Smooth muscle cell (in vitro differentiated cells): Measurements from ENCODE around the gene OR1C1. TPM values are rescaled to one million over a fixed set of nuclear protein-coding genes. Genes with fewer than 3 reads are reported as not detected.
"Not testable (repeated sequence)": the region's sequence is repeated elsewhere in the genome, so short reads cannot be mapped to it uniquely, and the experiment has no call there.

ENCODE experiments used
- DNase-seq: peaks from one replicate; lab custom pipeline; 2025; ENCODE audit not compliant: unreplicated experiment; lab: John Stamatoyannopoulos, UW
- H2AFZ ChIP-seq: fragments of 200-600 bp; sonication (generic); 2 replicates; pipeline ENCODE4 v1.6.0; 2016; ENCODE audit warnings: antibody characterized with exemption, low read depth, mild to moderate bottlenecking
- H3F3A ChIP-seq: fragments of 200-600 bp; sonication (generic); 2 replicates; pipeline ENCODE4 v1.6.0; 2017; ENCODE audit warnings: antibody characterized with exemption, low read depth
- H3K27ac ChIP-seq: fragments of 200-600 bp; sonication (generic); 2 replicates; pipeline ENCODE4 v1.5.1; 2016; ENCODE audit warnings: low read depth, mild to moderate bottlenecking
- H3K27me3 ChIP-seq: fragments of 200-600 bp; sonication (generic); 2 replicates; pipeline ENCODE4 v1.6.1; 2016; ENCODE audit warnings: low read depth, mild to moderate bottlenecking
- H3K36me3 ChIP-seq: fragments of 200-600 bp; sonication (generic); 2 replicates; pipeline ENCODE4 v1.5.1; 2016; ENCODE audit warnings: low read depth
- H3K4me1 ChIP-seq: fragments of 200-600 bp; sonication (generic); 2 replicates; pipeline ENCODE4 v1.5.1; 2016; ENCODE audit warnings: low read depth
- H3K4me2 ChIP-seq: fragments of 200-600 bp; sonication (generic); 2 replicates; pipeline ENCODE4 v1.6.0; 2016; ENCODE audit warnings: mild to moderate bottlenecking
- H3K4me3 ChIP-seq: fragments of 200-600 bp; sonication (generic); 2 replicates; pipeline ENCODE4 v1.5.1; 2016; ENCODE audit warnings: mild to moderate bottlenecking
- H3K79me2 ChIP-seq: fragments of 200-600 bp; sonication (generic); 2 replicates; pipeline ENCODE4 v1.6.0; 2016; ENCODE audit warnings: low read depth, mild to moderate bottlenecking
- H3K9ac ChIP-seq: fragments of 200-600 bp; sonication (generic); 2 replicates; pipeline ENCODE4 v1.6.0; 2016; ENCODE audit warnings: low read depth
- H3K9me3 ChIP-seq: fragments of 200-600 bp; sonication (generic); replicated peaks from 2 replicates; pipeline ENCODE4 v1.5.1; 2016; ENCODE audit warnings: low read depth
- H4K20me1 ChIP-seq: fragments of 200-600 bp; sonication (generic); 2 replicates; pipeline ENCODE4 v1.6.0; 2016; ENCODE audit warnings: low read depth
- WGBS: methylation state at CpG from one replicate; pipeline ENCODE4 v1.1.7; 2016; ENCODE audit warnings: low lambda C conversion rate; 5-methylcytosine and 5-hydroxymethylcytosine counted together
- polyA plus RNA-seq: library from polyadenylated mRNA; unstranded; fragments of >200 nt; fragmentation: Nextera tagmentation; extraction: Ambion mirVana; gene quantifications from 2 replicates; pipeline ENCODE4 v1.2.1, GENCODE V29; 2016
- total RNA-seq: library from RNA; depleted of rRNA; stranded (reverse); fragments of >200 nt; gene quantifications from 2 replicates; pipeline ENCODE4 v1.2.3, GENCODE V29; 2014
- TF ChIP-seq, protein P1 (sequence below): fragments of 200-600 bp; sonication (generic); IDR thresholded peaks from 2 replicates; pipeline ENCODE4 v1.5.1; 2017; ENCODE audit warnings: borderline replicate concordance, mild to moderate bottlenecking, antibody characterized with exemption; ENCODE audit not compliant: insufficient read depth, poor library complexity, severe bottlenecking

OR1C1 gene
- total and polyA plus RNA-seq, 2 experiments from 2014 or later, result not detected

DNA sequence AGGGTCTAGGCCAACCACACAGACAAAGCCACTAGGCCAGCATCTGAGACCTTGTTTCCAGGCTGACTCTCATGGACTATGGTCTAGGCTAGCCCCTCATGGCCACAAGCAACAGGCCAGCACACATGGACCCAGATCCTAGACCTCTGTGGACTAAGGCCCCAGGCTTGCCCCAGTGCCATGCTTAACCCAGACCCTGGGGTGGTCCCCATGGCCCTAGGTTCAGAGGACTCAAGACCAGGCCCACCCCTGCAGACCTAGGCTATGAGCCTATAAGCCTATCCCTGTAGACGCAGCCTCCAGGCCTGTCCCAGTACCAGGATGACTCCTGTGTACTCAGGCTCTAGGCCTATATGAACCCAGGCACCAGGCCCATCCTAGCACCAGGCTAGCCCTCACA is 10.5 kb downstream of the OR1C1 start:
- no peak for DNase-seq
- Histone ChIP-seq H3K4me1 (no peaks in the 10 kb centered on the region), H3K4me3 (no peak overlapping the region), H3K9ac (no peak overlapping the region), H3K27me3 (no peaks in the 10 kb centered on the region), H3K36me3 (no peaks in the 10 kb centered on the region), H3K27ac (no peak overlapping the region), H3K9me3 (peaks cover 27% of the 10 kb centered on the region), H4K20me1 (no peaks in the 10 kb centered on the region), H3F3A (no peaks in the 10 kb centered on the region), H2AFZ (no peak overlapping the region), H3K4me2 (no peak overlapping the region), H3K79me2 (no peaks in the 10 kb centered on the region)
- WGBS, result 71% methylated on average over 1 of the region's 1 CpG
- TF ChIP-seq, protein P1, sequence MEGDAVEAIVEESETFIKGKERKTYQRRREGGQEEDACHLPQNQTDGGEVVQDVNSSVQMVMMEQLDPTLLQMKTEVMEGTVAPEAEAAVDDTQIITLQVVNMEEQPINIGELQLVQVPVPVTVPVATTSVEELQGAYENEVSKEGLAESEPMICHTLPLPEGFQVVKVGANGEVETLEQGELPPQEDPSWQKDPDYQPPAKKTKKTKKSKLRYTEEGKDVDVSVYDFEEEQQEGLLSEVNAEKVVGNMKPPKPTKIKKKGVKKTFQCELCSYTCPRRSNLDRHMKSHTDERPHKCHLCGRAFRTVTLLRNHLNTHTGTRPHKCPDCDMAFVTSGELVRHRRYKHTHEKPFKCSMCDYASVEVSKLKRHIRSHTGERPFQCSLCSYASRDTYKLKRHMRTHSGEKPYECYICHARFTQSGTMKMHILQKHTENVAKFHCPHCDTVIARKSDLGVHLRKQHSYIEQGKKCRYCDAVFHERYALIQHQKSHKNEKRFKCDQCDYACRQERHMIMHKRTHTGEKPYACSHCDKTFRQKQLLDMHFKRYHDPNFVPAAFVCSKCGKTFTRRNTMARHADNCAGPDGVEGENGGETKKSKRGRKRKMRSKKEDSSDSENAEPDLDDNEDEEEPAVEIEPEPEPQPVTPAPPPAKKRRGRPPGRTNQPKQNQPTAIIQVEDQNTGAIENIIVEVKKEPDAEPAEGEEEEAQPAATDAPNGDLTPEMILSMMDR, result no peak

DNA sequence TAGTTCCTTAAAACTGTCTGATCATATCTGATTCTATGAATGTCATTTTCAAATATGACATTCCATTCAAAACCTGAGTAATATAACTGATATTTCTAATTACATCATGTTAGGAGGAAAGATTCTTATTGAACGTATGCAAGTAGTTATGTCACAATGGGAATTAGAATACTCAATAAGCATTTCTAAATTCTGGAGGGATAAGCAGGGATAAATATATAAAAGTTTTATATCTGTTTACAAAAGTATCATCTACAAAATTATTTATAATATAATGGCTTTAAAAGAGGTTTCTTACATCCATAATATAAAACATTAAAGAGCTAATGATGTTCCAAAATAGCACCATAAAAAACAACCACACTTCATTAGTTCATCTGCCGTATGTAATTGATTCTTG is 12.3 kb downstream of the OR1C1 start, which contains the start of gene OR14A2:
Gene OR14A2 (minus strand): TSS at position 101 of the 400 bp plus-strand sequence.
- WGBS, result 89% methylated on average over 2 of the region's 2 CpGs
- no peaks in the 10 kb centered on the region for H3F3A ChIP-seq
- H3K79me2 ChIP-seq, result no peaks in the 10 kb centered on the region
- no peaks in the 10 kb centered on the region for H3K27me3 ChIP-seq
- no peak within 1 kb of the TSS for H3K4me2 ChIP-seq
- H3K36me3 ChIP-seq, result no peaks in the 10 kb centered on the region
- H2AFZ ChIP-seq, result no peak within 1 kb of the TSS
- H3K4me1 ChIP-seq, result no peaks in the 10 kb centered on the region
- no peak within 1 kb of the TSS for H3K27ac ChIP-seq
- H3K9me3 ChIP-seq, result peaks cover 27% of the 10 kb centered on the region
- no peak for DNase-seq
- no peaks in the 10 kb centered on the region for H4K20me1 ChIP-seq
- TF ChIP-seq, protein P1, result no peak
- no peak within 1 kb of the TSS for H3K9ac ChIP-seq
- no peak within 1 kb of the TSS for H3K4me3 ChIP-seq

DNA sequence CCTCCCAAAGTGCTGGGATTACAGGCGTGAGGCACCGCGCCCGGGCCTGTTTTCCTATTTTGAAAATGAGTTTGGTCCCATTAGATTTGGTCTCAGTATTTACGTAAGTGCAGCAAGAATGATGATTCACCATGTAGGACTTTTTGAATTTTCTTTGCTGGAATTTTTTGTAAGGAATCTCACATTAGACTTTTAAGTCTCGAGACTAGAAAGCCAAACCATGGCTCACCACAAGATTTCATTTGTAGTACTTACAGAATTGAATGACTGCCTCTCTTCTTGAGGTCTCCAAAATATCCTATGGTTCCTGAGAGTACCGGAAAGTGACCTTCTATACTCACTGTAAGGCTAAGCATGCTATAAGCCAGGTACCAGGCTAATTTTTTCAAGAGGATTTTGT is 12.7 kb downstream of the OR1C1 start:
- no peak overlapping the region for H3K9ac ChIP-seq
- H3K4me3 ChIP-seq, result no peak overlapping the region
- H3K79me2 ChIP-seq, result no peaks in the 10 kb centered on the region
- H3K27ac ChIP-seq, result no peak overlapping the region
- H2AFZ ChIP-seq, result no peak overlapping the region
- no peak overlapping the region for H3K4me2 ChIP-seq
- H3K36me3 ChIP-seq, result no peaks in the 10 kb centered on the region
- no peaks in the 10 kb centered on the region for H4K20me1 ChIP-seq
- DNase-seq, result no peak
- no peaks in the 10 kb centered on the region for H3F3A ChIP-seq
- WGBS, result 82% methylated on average over 7 of the region's 7 CpGs
- TF ChIP-seq, protein P1, result no peak
- H3K9me3 ChIP-seq, result peaks cover 27% of the 10 kb centered on the region
- no peaks in the 10 kb centered on the region for H3K27me3 ChIP-seq
- no peaks in the 10 kb centered on the region for H3K4me1 ChIP-seq

DNA sequence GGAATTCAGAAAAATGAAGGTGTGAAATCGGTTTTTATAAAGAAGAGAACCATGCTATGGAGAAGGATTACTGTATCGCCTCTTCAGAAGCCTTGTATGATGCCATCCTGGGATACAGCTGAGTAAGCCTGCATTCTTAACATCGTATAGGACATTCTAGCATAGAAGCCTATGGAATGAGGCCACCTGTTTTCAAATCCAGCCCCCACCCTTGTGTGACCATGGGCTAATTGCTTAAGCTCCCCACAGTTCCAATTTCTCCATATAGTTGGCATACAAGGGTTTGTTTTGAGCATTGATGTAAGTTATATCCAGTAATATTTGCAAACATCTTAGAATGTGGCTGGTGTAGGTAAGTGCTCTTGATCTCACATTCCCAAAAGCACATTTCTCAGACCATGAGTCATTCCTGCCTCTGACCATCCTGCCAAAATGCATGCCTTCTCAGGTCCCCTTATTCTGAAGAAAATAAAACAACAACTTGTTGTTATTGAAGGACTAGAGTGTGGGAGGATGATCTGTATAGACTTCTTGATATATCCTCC is 13.9 kb downstream of the OR1C1 start:
- no peaks in the 10 kb centered on the region for H3F3A ChIP-seq
- no peak overlapping the region for H3K4me2 ChIP-seq
- no peaks in the 10 kb centered on the region for H3K27me3 ChIP-seq
- WGBS, result 57% methylated on average over 3 of the region's 3 CpGs
- no peak overlapping the region for H3K4me3 ChIP-seq
- H3K9me3 ChIP-seq, result peaks cover 19% of the 10 kb centered on the region
- H4K20me1 ChIP-seq, result no peaks in the 10 kb centered on the region
- H3K9ac ChIP-seq, result no peak overlapping the region
- H3K27ac ChIP-seq, result no peak overlapping the region
- TF ChIP-seq, protein P1, result no peak
- H3K36me3 ChIP-seq, result no peaks in the 10 kb centered on the region
- DNase-seq, result no peak
- H3K79me2 ChIP-seq, result no peaks in the 10 kb centered on the region
- H2AFZ ChIP-seq, result no peak overlapping the region
- no peaks in the 10 kb centered on the region for H3K4me1 ChIP-seq

DNA sequence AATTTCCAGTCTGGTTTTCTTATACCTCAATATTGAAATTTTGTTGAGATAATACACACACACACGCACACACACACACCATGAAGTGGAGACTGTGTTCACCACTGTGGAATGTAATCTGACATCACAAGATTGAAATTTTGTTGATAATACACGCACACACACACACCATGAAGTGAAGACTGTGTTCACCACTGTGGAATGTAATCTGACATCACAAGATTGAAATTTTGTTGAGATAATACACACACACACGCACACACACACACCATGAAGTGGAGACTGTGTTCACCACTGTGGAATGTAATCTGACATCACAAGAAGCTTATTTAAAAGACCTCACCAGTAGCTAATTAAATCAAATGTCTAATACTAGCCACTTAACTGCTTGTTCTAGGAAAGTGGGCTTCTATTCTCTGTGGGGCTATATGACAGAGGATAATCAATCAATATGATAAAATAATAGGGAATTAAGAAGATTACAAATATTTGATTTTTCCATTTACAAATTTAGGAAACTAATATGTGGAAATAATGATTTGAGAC is 18.1 kb downstream of the OR1C1 start:
- not testable (repeated sequence) for H4K20me1 ChIP-seq, H3K36me3 ChIP-seq, H3K79me2 ChIP-seq, H3K4me3 ChIP-seq, DNase-seq, H3K9me3 ChIP-seq, H3K27me3 ChIP-seq, H3K4me2 ChIP-seq, H2AFZ ChIP-seq, H3K9ac ChIP-seq, H3F3A ChIP-seq, H3K4me1 ChIP-seq, H3K27ac ChIP-seq
- 42% methylated on average over 3 of the region's 3 CpGs for WGBS
